Upper lobe of left lung (tissue), 6 donors: Measurements from ENCODE around the gene MASP2. TPM values are rescaled to one million over a fixed set of nuclear protein-coding genes. Genes with fewer than 3 reads are reported as not detected.

Experiments used
- ATAC-seq, 2 donors: fragments of 200-7000 bp; cut with Tn5 transposase; one replicate each; pipeline ENCODE4 v1.9.1; 2022; ENCODE audit warnings: mild to moderate bottlenecking in 2 of 2, moderate library complexity in 2 of 2; ENCODE audit not compliant: low FRiP score in 2 of 2
- DNase-seq, 2 donors: peaks; one replicate each; pipeline ENCODE4 v3.0.0-alpha.2; 2019 to 2020
- H3K27ac ChIP-seq, 4 donors: fragments of 200-600 bp; sonication (generic); one replicate each; pipeline ENCODE4 v1.5.1; 2016 to 2019
- H3K27me3 ChIP-seq, 4 donors: fragments of 200-600 bp; sonication (generic); one replicate each; pipeline ENCODE4 v1.5.1; 2017 to 2019
- H3K36me3 ChIP-seq, 4 donors: fragments of 200-600 bp; sonication (generic); one replicate each; pipeline ENCODE4 v1.5.1; 2016 to 2019
- H3K4me1 ChIP-seq, 4 donors: fragments of 200-600 bp; sonication (generic); one replicate each; pipeline ENCODE4 v1.5.1; 2018 to 2019
- H3K4me3 ChIP-seq, 4 donors: fragments of 200-600 bp; sonication (generic); one replicate each; pipeline ENCODE4 v1.5.1; 2017 to 2019; ENCODE audit warnings: mild to moderate bottlenecking in 2 of 4, moderate library complexity in 1 of 4
- H3K9me3 ChIP-seq, 4 donors: fragments of 200-600 bp; sonication (generic); one replicate each; pipeline ENCODE4 v1.5.1; 2018 to 2019
- CTCF ChIP-seq, 6 experiments: fragments of 450-650 bp in 4 of 6; fragments of 200-600 bp in 2 of 6; sonication (generic) in 2 of 6; IDR thresholded peaks; one replicate each; pipeline ENCODE4 v1.5.1; 2016 to 2019; ENCODE audit warnings: antibody characterized with exemption in 6 of 6
- EP300 ChIP-seq, 4 donors: sonication (generic); formaldehyde crosslinking; IDR thresholded peaks; one replicate each; pipeline ENCODE4 v1.5.1; 2017; ENCODE audit warnings: antibody characterized with exemption in 4 of 4, control low read depth in 2 of 4
- POLR2A ChIP-seq, 4 donors: fragments of 450-650 bp; IDR thresholded peaks; one replicate each; pipeline ENCODE4 v1.5.1; 2016 to 2017; ENCODE audit warnings: antibody characterized with exemption in 4 of 4, mild to moderate bottlenecking in 2 of 4
- POLR2AphosphoS5 ChIP-seq, 2 donors: sonication (generic); formaldehyde crosslinking; IDR thresholded peaks; one replicate each; pipeline ENCODE4 v1.5.1; 2017; ENCODE audit warnings: antibody characterized with exemption in 2 of 2
- WGBS, 2 donors: methylation state at CpG; one replicate each; pipeline ENCODE4 v1.1.5; 2017 to 2018; 5-methylcytosine and 5-hydroxymethylcytosine counted together
- total RNA-seq, 6 donors: library from RNA; depleted of rRNA in 4 of 6; stranded (reverse); fragments of >200 nt in 4 of 6; gene quantifications; one replicate each; pipeline versions ENCODE4 v1.1.0 to v1.2.1, GENCODE V29; 2016 to 2021
- donor health status: DM: no; HTN: no; CAD: no; lungs with moderate emphysema.
- donor health status: DM: no; HTN: yes; CAD: no; lungs with severe emphysema.

MASP2 gene
- total RNA-seq, 6 donors from 2014 or later, result not detected

- H3K4me1 ChIP-seq, result peaks cover 17 to 26% (median 20%) of the 10 kb centered on the region in 4 donors
- no peaks in the 10 kb centered on the region for H3K9me3 ChIP-seq
- DNase-seq (no peak), ATAC-seq (no peak)
- no peaks in the 10 kb centered on the region for H3K27me3 ChIP-seq
- TF ChIP-seq CTCF (IDR thresholded peaks at IDR 0.05) (no peak), EP300 (IDR thresholded peaks at IDR 0.05) (no peak), POLR2A (IDR thresholded peaks at IDR 0.05) (no peak), POLR2AphosphoS5 (IDR thresholded peaks at IDR 0.05) (no peak)
- no peak overlapping the region for H3K27ac ChIP-seq
- H3K4me3 ChIP-seq, result no peak overlapping the region
- H3K36me3 ChIP-seq, result peaks cover 13 to 47% (median 28%) of the 10 kb centered on the region in 4 donors
- WGBS, 2 donors, result 77 to 81% methylated on average over 3 to 5 of the region's 5 CpGs
Measured at GRCh38 chr1:11061652-11062365, 14.8 kb upstream of the MASP2 start.

- WGBS, 2 donors, result 0% methylated on average over 10 to 52 of the region's 83 CpGs
- no peaks in the 10 kb centered on the region for H3K9me3 ChIP-seq
- DNase-seq (peak; percentile 93 to 99), ATAC-seq (peak; percentile 97 to 99)
- peak within 1 kb of the TSS; percentile 45 to 74 (median 68) for H3K27ac ChIP-seq
- TF ChIP-seq EP300 (IDR thresholded peaks at IDR 0.05) (no peak), POLR2A (IDR thresholded peaks at IDR 0.05) (peak in 2 of 4 donors; percentile 64 to 75), POLR2AphosphoS5 (IDR thresholded peaks at IDR 0.05) (peak in 1 of 2 donors; percentile 14), CTCF (IDR thresholded peaks at IDR 0.05) (peak; percentile 66 to 94 (median 90))
- H3K4me3 ChIP-seq, result peak within 1 kb of the TSS; percentile 74 to 98 (median 92)
- no peaks in the 10 kb centered on the region for H3K27me3 ChIP-seq
- H3K36me3 ChIP-seq, result peaks cover 10 to 47% (median 28%) of the 10 kb centered on the region in 4 donors
- H3K4me1 ChIP-seq, result peaks cover 17 to 26% (median 20%) of the 10 kb centered on the region in 4 donors
Measured at GRCh38 chr1:11059968-11060830, 13.2 kb upstream of the MASP2 start, which contains the start of gene SRM. SRM (minus strand) TSS chr1:11060018; CDS start chr1:11059943, 75 bp downstream.

GRCh38 chr1:11059155-11059967 lies 12.3 kb upstream of the MASP2 start:
- WGBS, 2 donors, result 3 to 4% methylated on average over 30 to 33 of the region's 72 CpGs
- H3K27ac ChIP-seq, result peak overlapping the region in 2 of 4 donors; percentile 49 to 73
- H3K36me3 ChIP-seq, result peaks cover 6 to 48% (median 33%) of the 10 kb centered on the region in 4 donors

More at GRCh38 chr1:11059155-11059967, 12.3 kb upstream of the MASP2 start:
- Histone ChIP-seq H3K4me3 (peak overlapping the region; percentile 74 to 98 (median 92)), H3K4me1 (peaks cover 17 to 26% (median 20%) of the 10 kb centered on the region in 4 donors), H3K27me3 (no peaks in the 10 kb centered on the region), H3K9me3 (no peaks in the 10 kb centered on the region)
- no peak for TF ChIP-seq POLR2AphosphoS5 (IDR thresholded peaks at IDR 0.05)
- no peak for TF ChIP-seq POLR2A (IDR thresholded peaks at IDR 0.05)
- TF ChIP-seq CTCF (IDR thresholded peaks at IDR 0.05), result no peak
- no peak for TF ChIP-seq EP300 (IDR thresholded peaks at IDR 0.05)
- DNase-seq (no peak), ATAC-seq (peak in 1 of 2 donors; percentile 3)
